GM12878 (cell line): ENCODE measurements around the gene STK40. TPM values are rescaled to one million over a fixed set of nuclear protein-coding genes. Genes with fewer than 3 reads are reported as not detected.
A peak's percentile ranks its signal among the peaks of the same experiment; 100 is the strongest.

ENCODE experiments used
- ATAC-seq: fragments of 200-7000 bp; cut with Tn5 transposase; 3 replicates; pipeline ENCODE4 v1.9.1; 2020; ENCODE audit warnings: mild to moderate bottlenecking, moderate library complexity
- BruUV-seq: library from RNA; stranded (reverse); fragments of 400-500 nt; replicated peaks from 2 replicates; lab custom pipeline; 2021; lab: Mats Ljungman, UMichigan
- CTCF ChIA-PET: fragments of 300-600 bp; sonication (Branson Sonifier 250); formaldehyde crosslinking; extraction: SDS; loops from one replicate; lab custom pipeline; 2021; ENCODE audit warnings: inconsistent platforms; lab: Yijun Ruan, JAX
- POLR2A ChIA-PET: fragments of 350-600 bp; formaldehyde crosslinking; extraction: SDS; loops from one replicate; lab custom pipeline; 2021; ENCODE audit warnings: inconsistent platforms; lab: Charles Lee
- RAD21 ChIA-PET: fragments of 300-600 bp; sonication (Branson Sonifier 250); formaldehyde crosslinking; loops from one replicate; lab custom pipeline; 2023; ENCODE audit warnings: antibody characterized with exemption; ENCODE audit not compliant: unreplicated experiment; lab: Charles Lee
- SMC1A ChIA-PET: fragments of 300-600 bp; sonication (Branson Sonifier 250); formaldehyde crosslinking; loops from one replicate; lab custom pipeline; 2023; ENCODE audit not compliant: unreplicated experiment, uncharacterized antibody; lab: Charles Lee
- DNase-seq: peaks from one replicate; pipeline ENCODE4 v3.0.0-alpha.2; 2011; ENCODE audit warnings: low read depth, low spot score
- FAIRE-seq: peaks from 3 replicates; lab custom pipeline; 2011; peaks lifted over from hg19 to GRCh38; lab: Jason Lieb, UNC
- H2AFZ ChIP-seq: 2 replicates; pipeline ENCODE4 v1.6.0; 2011; ENCODE audit warnings: low read depth, low read length, control low read depth; ENCODE audit not compliant: control insufficient read depth
- H3K27ac ChIP-seq: 2 replicates; pipeline ENCODE4 v1.5.1; 2011; ENCODE audit warnings: control low read depth; ENCODE audit not compliant: control insufficient read depth, insufficient read depth
- H3K27me3 ChIP-seq, 2 experiments: replicated peaks in 1 of 2; 2 replicates each; pipeline versions ENCODE4 v1.6.0 to v1.6.1; 2011; ENCODE audit warnings: low read length in 1 of 2; ENCODE audit not compliant: control insufficient read depth in 2 of 2, insufficient read depth in 2 of 2
- H3K36me3 ChIP-seq, 2 experiments: 2 replicates each; pipeline ENCODE4 v1.5.1; 2011; ENCODE audit warnings: low read length in 1 of 2; ENCODE audit not compliant: control insufficient read depth in 2 of 2, insufficient read depth in 2 of 2
- H3K4me1 ChIP-seq: 2 replicates; pipeline ENCODE4 v1.6.1; 2011; ENCODE audit warnings: mild to moderate bottlenecking, low read length, moderate library complexity, mixed read lengths; ENCODE audit not compliant: control insufficient read depth, insufficient read depth
- H3K4me2 ChIP-seq: 2 replicates; pipeline ENCODE4 v1.6.0; 2011; ENCODE audit warnings: control low read depth; ENCODE audit not compliant: control insufficient read depth, insufficient read depth
- H3K4me3 ChIP-seq: fragments of 200-600 bp; sonication (generic); 2 replicates; pipeline ENCODE4 v1.5.1; 2016
- H3K79me2 ChIP-seq: 2 replicates; pipeline ENCODE4 v1.6.0; 2011; ENCODE audit warnings: low read length; ENCODE audit not compliant: control insufficient read depth, insufficient read depth
- H3K9ac ChIP-seq: 2 replicates; pipeline ENCODE4 v1.8.0; 2011; ENCODE audit warnings: low read length, control low read depth, mixed read lengths; ENCODE audit not compliant: control insufficient read depth, insufficient read depth
- H3K9me3 ChIP-seq: replicated peaks from 3 replicates; pipeline ENCODE4 v1.5.1; 2011; ENCODE audit warnings: mild to moderate bottlenecking, low read length; ENCODE audit not compliant: control insufficient read depth, insufficient read depth
- H4K20me1 ChIP-seq: 2 replicates; pipeline ENCODE4 v1.6.0; 2011; ENCODE audit not compliant: control insufficient read depth, insufficient read depth
- BCL11A ChIP-seq: IDR thresholded peaks from 2 replicates; pipeline ENCODE4 v1.6.1; 2011; ENCODE audit warnings: low read depth, low read length
- KDM1A ChIP-seq: fragments of 200-600 bp; sonication (generic); IDR thresholded peaks from 2 replicates; pipeline ENCODE4 v1.6.1; 2016; ENCODE audit warnings: borderline replicate concordance
- NR2C2 ChIP-seq: IDR thresholded peaks from 2 replicates; pipeline ENCODE4 v1.6.1; 2011; ENCODE audit warnings: borderline replicate concordance, low read depth; ENCODE audit not compliant: control insufficient read depth, insufficient read length
- RAD21 ChIP-seq: IDR thresholded peaks from 2 replicates; pipeline ENCODE4 v1.6.1; 2011; ENCODE audit warnings: mild to moderate bottlenecking, low read depth, low read length, moderate library complexity; ENCODE audit not compliant: insufficient read depth
- SMC3 ChIP-seq: IDR thresholded peaks from 2 replicates; pipeline ENCODE4 v1.6.1; 2011; ENCODE audit warnings: low read length, improper control_type of control experiment, borderline replicate concordance
- WGBS: methylation state at CpG from one replicate; pipeline ENCODE4 v1.1.6; 2016; ENCODE audit warnings: low lambda C conversion rate; ENCODE audit not compliant: insufficient replicate concordance, insufficient coverage; ENCODE audit errors: missing lambda C conversion rate; 5-methylcytosine and 5-hydroxymethylcytosine counted together
- in situ Hi-C: fragments of 300-500 bp; cut with MboI; formaldehyde crosslinking; loops from 9 replicates; pipeline ENCODE4 v1.14.3; 2018; ENCODE audit warnings: mixed read lengths
- intact Hi-C: fragments of 100-400 bp; cut with micrococcal nuclease; formaldehyde crosslinking; loops from one replicate; pipeline ENCODE4 v1.14.2; 2022; ENCODE audit not compliant: unreplicated experiment
- polyA plus RNA-seq, 11 experiments: library from polyadenylated mRNA; depleted of rRNA in 4 of 11; unstranded in 6 of 11; stranded (reverse) in 5 of 11; fragments of >200 nt; fragmentation: Nextera tagmentation in 4 of 11; fragmentation: Illumina TruSeq in 1 of 11; extraction: Ambion mirVana in 4 of 11; extraction: Trizol in 1 of 11; gene quantifications; 1 replicate in 1 of 11; 2 replicates in 10 of 11; pipeline versions ENCODE4 v1.2.1 to v1.2.3, GENCODE V29; 2011 to 2016; ENCODE audit warnings: inconsistent platforms in 2 of 11, missing spikeins in 2 of 11, low read depth in 1 of 11
- total RNA-seq, 4 experiments: library from RNA; depleted of rRNA in 3 of 4; stranded (reverse); fragments of >200 nt in 3 of 4; fragmentation: Illumina TruSeq in 1 of 4; extraction: Trizol in 1 of 4; gene quantifications; 2 replicates each; pipeline versions ENCODE4 v1.2.1 to v1.2.3, GENCODE V29; 2013 to 2021
- TF ChIP-seq, protein P1 (sequence below): fragments of 450-650 bp; IDR thresholded peaks from 2 replicates; pipeline ENCODE4 v1.6.1; 2017; ENCODE audit warnings: antibody characterized with exemption, mild to moderate bottlenecking, moderate library complexity
- TF ChIP-seq, protein P2 (sequence below): IDR thresholded peaks from 2 replicates; pipeline ENCODE4 v1.6.1; 2012; ENCODE audit warnings: mild to moderate bottlenecking, low read depth, low read length

The STK40 gene
- total and polyA plus RNA-seq, 10 of the 15 experiments (the other 5 are each of a cell fraction or from before 2014, with no cell fraction given): 0.27 to 51.0 (median 29.5) TPM

DNA sequence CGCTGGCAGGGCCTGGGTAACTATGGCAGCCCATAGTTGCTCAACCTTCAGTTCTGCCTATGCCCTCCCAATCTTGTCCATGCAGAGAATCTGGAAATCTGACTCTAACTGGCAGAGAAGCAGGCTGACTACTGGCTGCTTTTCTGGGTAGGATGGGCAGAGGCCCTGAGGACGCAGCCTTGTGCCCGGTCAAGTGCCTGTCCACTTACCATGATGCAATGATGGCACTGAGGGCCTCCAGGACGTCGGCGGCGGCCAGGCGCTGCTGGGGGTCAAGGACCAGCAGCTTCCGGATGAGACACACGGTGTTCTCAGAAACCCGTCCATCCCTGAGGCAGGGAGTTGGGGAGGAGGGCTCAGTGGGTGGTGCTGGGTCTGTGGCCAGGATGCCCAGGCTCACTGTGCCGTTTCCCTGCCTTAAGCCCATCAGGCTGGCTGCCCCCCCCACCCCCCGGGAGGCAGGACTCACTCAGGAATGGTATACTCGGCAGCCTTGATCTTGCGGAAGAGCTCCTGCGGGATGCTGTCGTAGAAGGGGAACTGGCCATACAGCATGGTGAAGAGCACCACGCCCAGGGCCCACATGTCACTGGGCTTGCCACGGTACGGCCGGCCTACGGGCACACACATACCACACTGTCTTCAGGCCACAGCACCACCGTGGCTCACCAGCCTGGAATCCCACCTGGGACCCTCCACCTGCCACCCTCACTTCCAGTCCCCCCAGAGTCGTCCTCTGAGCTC is 41.9 kb downstream of the STK40 start (continued):
- TF ChIP-seq KDM1A (no peak), BCL11A (no peak)
- TF ChIP-seq, protein P1, sequence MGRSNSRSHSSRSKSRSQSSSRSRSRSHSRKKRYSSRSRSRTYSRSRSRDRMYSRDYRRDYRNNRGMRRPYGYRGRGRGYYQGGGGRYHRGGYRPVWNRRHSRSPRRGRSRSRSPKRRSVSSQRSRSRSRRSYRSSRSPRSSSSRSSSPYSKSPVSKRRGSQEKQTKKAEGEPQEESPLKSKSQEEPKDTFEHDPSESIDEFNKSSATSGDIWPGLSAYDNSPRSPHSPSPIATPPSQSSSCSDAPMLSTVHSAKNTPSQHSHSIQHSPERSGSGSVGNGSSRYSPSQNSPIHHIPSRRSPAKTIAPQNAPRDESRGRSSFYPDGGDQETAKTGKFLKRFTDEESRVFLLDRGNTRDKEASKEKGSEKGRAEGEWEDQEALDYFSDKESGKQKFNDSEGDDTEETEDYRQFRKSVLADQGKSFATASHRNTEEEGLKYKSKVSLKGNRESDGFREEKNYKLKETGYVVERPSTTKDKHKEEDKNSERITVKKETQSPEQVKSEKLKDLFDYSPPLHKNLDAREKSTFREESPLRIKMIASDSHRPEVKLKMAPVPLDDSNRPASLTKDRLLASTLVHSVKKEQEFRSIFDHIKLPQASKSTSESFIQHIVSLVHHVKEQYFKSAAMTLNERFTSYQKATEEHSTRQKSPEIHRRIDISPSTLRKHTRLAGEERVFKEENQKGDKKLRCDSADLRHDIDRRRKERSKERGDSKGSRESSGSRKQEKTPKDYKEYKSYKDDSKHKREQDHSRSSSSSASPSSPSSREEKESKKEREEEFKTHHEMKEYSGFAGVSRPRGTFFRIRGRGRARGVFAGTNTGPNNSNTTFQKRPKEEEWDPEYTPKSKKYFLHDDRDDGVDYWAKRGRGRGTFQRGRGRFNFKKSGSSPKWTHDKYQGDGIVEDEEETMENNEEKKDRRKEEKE: no peak

DNA sequence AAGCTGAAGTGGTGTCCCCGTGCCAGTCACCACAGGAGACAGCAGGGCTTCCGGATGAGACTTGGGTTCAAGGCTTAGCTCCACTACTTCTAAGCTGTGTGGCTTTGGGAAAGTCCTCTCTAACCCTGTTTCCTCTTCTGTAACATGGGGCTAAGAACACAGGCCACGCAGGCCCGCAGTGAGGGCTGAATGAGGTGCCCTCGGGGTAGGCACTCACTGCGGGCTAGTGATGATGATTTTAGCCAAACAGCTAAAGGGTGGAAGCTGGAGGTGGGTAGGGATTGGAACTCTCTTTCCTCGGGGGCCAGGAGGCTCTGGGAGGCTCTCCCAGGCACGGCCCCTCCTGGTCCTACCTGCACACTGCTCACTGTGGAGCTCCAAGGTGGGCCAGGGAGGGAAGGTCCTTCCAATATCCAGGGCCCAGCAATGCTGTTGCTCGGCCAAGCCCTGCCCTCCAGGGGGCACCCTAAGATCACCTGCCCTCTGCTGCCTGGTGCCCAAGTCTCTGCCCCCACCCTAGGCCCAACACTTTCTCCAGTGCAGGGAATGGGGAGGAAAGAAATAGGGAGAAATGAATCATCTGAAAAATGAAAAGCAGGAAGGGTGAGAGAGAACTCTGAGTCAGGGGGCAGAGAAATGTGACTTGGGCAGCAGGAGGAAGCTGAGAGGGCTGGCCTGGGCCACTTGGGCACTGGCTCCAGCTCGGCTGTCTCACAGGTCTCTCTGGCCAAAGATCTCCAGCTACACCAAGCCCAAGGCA is 43.1 kb downstream of the STK40 start:
- ChIA-PET SMC1A (interaction anchor here (0.6 to 2.8 kb wide), 9 partner anchors 11 to 129 kb away, joined by 3 to 36 read pairs (median 7); no protein-coding TSS in a partner anchor), RAD21 (interaction anchor here (0.6 to 2.3 kb wide), 19 partner anchors 10 to 193 kb away, joined by 3 to 37 read pairs (median 3); partner anchors contain the start of genes OSCP1 and TRAPPC3), CTCF (interaction anchor here (0.6 to 13.5 kb wide), 27 partner anchors 8 to 482 kb away, joined by 3 to 157 read pairs (median 5); partner anchors contain the start of genes EVA1B, LSM10, SH3D21 and TRAPPC3), POLR2A (interaction anchor here (0.6 to 1.0 kb wide), 2 partner anchors 44 to 45 kb away, joined by 3 read pairs; no protein-coding TSS in a partner anchor)
- Histone ChIP-seq H2AFZ (no peak overlapping the region), H3K27me3 (no peaks in the 10 kb centered on the region), H3K4me1 (no peaks in the 10 kb centered on the region), H3K4me2 (no peak overlapping the region), H3K27ac (no peak overlapping the region), H3K79me2 (no peaks in the 10 kb centered on the region), H3K9ac (no peak overlapping the region), H3K4me3 (no peak overlapping the region), H4K20me1 (no peaks in the 10 kb centered on the region), H3K36me3 (peaks cover 10% of the 10 kb centered on the region in 2 experiments; a peak in 3 of 4 replicates), H3K9me3 (no peaks in the 10 kb centered on the region)
- ATAC-seq (peak; percentile 93), FAIRE-seq (no peak), DNase-seq (no peak)
- in situ Hi-C loops: no loop called here
- intact Hi-C loops: loop anchor here (1.0 kb wide), 2 partner anchors 27 to 78 kb away; no protein-coding TSS in a partner anchor
- no TSS peak for BruUV-seq
- WGBS: 82% methylated on average over 10 of the region's 10 CpGs
- TF ChIP-seq RAD21 (peak; percentile 93), SMC3 (peak; percentile 85), NR2C2 (no peak)
- TF ChIP-seq, protein P2, sequence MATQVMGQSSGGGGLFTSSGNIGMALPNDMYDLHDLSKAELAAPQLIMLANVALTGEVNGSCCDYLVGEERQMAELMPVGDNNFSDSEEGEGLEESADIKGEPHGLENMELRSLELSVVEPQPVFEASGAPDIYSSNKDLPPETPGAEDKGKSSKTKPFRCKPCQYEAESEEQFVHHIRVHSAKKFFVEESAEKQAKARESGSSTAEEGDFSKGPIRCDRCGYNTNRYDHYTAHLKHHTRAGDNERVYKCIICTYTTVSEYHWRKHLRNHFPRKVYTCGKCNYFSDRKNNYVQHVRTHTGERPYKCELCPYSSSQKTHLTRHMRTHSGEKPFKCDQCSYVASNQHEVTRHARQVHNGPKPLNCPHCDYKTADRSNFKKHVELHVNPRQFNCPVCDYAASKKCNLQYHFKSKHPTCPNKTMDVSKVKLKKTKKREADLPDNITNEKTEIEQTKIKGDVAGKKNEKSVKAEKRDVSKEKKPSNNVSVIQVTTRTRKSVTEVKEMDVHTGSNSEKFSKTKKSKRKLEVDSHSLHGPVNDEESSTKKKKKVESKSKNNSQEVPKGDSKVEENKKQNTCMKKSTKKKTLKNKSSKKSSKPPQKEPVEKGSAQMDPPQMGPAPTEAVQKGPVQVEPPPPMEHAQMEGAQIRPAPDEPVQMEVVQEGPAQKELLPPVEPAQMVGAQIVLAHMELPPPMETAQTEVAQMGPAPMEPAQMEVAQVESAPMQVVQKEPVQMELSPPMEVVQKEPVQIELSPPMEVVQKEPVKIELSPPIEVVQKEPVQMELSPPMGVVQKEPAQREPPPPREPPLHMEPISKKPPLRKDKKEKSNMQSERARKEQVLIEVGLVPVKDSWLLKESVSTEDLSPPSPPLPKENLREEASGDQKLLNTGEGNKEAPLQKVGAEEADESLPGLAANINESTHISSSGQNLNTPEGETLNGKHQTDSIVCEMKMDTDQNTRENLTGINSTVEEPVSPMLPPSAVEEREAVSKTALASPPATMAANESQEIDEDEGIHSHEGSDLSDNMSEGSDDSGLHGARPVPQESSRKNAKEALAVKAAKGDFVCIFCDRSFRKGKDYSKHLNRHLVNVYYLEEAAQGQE: no peak
- TF ChIP-seq, protein P1: no peak
